ENCODE data around the gene CCNE1.

- no peak for TF ChIP-seq EZH2 (IDR thresholded peaks at IDR 0.05; ENCODE audit: low read length)
- no peak for TF ChIP-seq CTCF (optimal IDR thresholded peaks at IDR 0.05 in 1 of 3, IDR thresholded peaks at IDR 0.05 in 1 of 3, conservative IDR thresholded peaks at IDR 0.05 in 1 of 3; ENCODE audit: extremely low read depth in 1 of 3, insufficient read depth in 2 of 3, low read length in 3 of 3)
These were observed 11.5 kb upstream of the CCNE1 start for GRCh38 chr19:29800100-29800825.

Data from keratinocyte (primary cell).